Daoy (cell line): ENCODE results near the gene PLXNA4. TPM values are rescaled to one million over a fixed set of nuclear protein-coding genes. Genes with fewer than 3 reads are reported as not detected.

Experiments
- DNase-seq: peaks from one replicate; pipeline ENCODE4 v3.0.0-alpha.2; 2015; ENCODE audit warnings: low read depth
- total RNA-seq: library from RNA; depleted of rRNA; stranded (reverse); fragments of >200 nt; shearing (Covaris generic); gene quantifications from 2 replicates; pipeline ENCODE4 v1.2.3, GENCODE V29; 2014

PLXNA4 gene
- total RNA-seq, 1 experiment from 2014 or later = 0.69 TPM

DNA sequence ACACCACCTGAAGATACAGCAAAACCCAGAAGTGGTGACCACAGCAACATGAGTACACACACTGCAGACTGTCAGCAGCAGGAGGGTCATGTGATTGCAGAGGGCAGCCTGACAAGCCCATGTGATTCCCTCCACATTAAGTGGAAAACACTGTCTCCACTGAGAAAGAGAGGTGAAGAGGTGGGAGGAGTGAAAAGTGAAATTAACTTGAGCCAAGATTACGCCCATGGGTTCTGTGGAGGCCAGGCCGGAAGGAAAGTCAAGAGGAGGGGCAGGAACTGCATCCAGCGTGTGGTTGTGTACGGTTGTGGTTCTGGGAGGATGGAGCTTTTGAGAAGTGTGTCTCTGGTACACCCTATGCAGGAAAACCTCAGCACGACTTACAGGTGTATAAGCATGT lies 138.5 kb downstream of the PLXNA4 start:
- DNase-seq = no peak

GRCh38 chr7:132436121-132436520 lies 140.1 kb downstream of the PLXNA4 start:
- DNase-seq = no peak

- DNase-seq = no peak
Observed at GRCh38 chr7:132435016-132435990, 141.0 kb downstream of the PLXNA4 start.

DNA sequence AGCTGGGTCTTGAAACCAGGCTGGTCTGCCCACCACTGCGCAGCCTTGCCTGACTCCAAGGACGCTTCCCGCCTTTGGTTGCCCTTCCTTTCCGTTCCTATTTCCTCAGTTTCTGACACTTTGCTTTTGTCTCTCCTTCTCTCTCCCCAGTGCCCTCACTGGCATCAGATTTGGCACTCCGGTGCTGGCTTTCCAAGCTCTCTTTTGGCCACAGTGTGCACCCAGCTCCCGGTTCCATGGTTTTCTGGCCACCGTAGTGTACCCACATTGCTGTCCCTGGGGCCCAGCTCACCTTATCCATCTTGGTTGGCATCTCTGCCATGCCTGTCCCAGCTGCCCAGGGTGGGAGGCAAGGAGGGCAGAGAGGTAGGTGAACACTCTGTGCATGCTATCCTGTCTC lies 142.2 kb downstream of the PLXNA4 start:
- no peak for DNase-seq

GRCh38 chr7:132433301-132433700 lies 143.0 kb downstream of the PLXNA4 start:
- no peak for DNase-seq

- DNase-seq = peak; percentile 99
Observed at GRCh38 chr7:132430861-132431822, 145.1 kb downstream of the PLXNA4 start.

DNA sequence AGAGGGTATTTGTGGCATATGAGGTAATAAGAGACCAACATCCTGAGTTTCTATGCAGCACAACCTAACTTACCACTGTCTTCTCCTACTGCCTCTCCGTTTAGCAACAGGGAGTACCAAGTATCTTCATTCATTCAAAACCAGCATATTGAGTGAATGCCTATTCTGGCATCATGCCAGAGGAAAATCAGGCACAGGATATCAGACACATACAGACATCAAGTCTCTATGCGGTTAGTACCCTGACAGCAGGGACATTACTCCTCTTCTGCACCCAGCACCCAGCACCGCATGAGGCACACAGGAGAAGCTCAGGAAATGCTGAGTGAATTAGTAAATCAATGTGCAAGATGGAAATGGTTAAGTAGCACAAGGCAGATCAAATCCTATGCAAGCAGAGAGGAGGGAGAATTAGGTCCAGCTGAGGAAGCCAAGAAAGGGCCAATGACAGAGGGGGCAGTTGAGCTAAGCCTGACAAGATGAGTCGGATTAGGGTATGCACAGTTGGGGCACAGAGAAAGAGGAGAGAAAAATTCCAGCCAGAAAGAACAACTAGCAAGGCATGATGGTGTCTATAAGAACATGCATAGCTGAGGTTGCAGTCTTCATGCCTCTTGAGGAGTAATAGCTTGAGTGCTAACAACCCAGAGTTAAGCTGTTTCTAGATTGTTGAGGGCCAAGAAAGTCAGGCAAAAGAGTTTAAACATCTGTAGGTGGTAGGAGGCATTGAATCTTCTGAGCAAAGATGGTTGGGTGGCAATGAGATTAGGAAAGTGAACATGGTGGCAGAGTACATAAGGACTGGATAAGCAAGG lies 146.0 kb downstream of the PLXNA4 start:
- DNase-seq = no peak

DNA sequence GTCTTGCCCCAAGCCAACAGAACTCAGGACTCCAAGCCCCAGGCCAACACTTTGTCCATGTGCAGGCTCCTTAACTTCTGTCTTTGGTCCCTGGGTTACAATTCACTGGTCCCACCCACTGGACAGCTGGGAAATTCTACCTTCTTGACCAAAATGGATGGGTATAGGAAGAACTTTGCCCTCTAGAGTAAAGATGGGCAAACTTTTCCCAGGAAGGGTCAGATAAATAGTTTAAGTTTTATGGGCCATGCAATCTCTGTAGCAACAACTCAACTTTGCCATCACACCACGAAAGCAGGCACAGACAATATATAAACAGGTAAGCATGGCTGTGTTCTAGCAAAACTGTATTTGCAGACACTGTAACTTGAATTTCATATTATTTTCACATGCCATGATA lies 147.1 kb downstream of the PLXNA4 start:
- no peak for DNase-seq

DNA sequence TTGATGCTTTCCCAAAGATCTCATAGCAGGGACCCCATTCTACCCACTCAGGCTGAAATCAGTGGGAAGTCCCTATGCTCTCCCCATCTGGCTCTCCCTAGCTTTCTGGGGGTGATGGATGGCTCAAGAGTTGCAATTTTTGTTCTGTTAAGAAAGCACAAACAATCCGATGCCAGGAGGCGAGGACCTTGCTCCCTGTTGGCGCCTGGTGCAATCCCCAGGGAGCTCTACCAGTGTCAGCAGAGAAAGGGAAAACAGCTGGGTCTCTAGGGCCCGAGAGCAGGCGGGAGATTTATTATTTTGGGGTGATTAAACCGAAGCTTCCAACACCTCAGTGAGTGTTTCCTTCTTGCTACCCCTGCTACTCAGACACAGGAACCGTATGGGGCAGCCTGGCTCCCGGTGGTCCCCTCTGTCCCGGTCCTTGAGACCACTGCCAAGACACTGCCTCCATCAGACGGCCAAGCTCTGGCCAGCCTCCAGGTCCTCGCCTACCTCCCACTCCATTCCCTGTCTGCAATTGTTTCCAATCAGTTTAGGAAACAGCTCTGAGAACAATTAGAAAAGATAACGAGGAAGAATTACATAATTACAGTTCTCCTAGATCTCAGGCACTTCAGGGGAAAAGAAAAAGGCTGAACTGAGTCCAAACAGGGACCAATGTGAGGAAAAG lies 147.9 kb downstream of the PLXNA4 start:
- no peak for DNase-seq

DNA sequence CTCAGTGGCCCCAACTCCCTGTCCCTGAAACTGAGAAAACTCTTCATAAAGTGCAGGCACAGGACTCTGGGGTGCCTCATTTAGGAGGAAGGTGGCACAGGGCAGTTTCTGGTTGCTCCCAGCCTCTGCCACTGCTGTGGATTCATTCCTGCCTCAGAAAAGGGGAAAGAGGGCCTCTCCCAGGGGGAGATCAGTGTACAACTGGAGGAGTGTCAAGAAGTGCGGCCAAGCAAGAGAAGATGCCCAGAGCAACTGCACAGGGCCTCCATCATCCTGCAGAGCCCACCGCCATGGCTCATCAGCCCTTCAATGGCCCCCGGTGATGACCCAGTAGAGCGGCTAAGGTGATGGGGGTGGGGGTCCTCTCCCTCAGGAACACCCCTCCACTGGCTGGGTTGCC lies 150.3 kb downstream of the PLXNA4 start:
- no peak for DNase-seq

GRCh38 chr7:132424821-132425724 lies 151.2 kb downstream of the PLXNA4 start:
- no peak for DNase-seq

DNA sequence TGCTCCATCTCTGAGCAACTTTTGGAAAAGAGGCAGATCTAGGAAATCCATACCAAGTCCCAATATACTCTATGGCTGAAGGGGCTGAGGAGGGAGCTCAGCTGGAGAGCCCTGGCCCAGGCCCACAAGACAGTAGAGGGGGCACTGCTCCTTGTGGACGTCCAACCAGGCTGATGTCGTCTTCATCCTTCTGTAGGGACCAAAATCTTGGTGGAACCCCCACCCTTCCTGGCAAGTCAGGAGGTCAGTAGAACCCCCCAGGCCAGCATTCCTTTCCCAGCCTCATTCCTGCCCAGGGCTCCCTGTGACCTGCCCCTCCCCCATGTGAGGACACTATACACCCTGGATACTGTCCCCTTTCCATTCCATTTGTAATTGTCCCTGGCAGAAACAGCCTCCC lies 152.0 kb downstream of the PLXNA4 start:
- DNase-seq = no peak

- DNase-seq = no peak
Observed at GRCh38 chr7:132423594-132424200, 152.6 kb downstream of the PLXNA4 start.

- no peak for DNase-seq
Observed at GRCh38 chr7:132422502-132423111, 153.7 kb downstream of the PLXNA4 start.

DNA sequence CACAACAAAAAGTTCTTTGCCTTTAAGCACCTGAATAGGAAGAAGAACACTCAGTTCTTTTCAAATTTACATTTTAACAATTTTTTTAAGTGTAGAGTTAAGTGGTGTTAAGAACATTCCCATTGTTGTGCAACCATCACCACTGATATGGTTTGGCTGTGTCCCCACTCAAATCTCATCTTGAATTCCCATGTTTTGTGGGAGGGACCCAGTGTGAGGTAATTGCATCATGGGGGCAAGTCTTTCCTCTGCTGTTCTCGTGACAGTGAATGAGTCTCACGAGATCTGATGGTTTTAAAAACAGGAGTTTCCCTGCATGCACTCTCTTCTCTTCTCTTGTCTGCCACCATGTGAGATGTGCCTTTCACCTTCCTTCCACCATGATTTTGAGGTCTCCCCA lies 155.7 kb downstream of the PLXNA4 start:
- DNase-seq = no peak

DNA sequence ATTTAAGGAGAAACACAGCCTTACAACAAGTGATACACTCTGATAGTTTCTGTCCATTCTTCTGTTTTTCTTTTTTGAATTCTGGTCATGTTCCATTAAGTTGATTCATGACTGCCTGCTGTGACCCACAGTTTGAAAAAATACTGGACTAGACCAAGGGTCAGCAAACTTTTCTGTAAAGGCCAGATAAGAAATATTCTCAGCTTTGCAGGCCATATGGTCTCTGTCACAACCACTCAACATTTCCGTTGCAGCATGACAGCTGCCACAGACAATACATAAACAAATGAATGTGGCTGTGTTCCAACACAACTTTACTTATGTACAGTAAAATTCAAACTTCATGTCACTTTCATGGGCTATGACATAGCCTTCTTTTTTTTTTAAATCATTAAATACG lies 156.7 kb downstream of the PLXNA4 start:
- no peak for DNase-seq

- no peak for DNase-seq
Observed at GRCh38 chr7:132418840-132419239, 157.4 kb downstream of the PLXNA4 start.

DNA sequence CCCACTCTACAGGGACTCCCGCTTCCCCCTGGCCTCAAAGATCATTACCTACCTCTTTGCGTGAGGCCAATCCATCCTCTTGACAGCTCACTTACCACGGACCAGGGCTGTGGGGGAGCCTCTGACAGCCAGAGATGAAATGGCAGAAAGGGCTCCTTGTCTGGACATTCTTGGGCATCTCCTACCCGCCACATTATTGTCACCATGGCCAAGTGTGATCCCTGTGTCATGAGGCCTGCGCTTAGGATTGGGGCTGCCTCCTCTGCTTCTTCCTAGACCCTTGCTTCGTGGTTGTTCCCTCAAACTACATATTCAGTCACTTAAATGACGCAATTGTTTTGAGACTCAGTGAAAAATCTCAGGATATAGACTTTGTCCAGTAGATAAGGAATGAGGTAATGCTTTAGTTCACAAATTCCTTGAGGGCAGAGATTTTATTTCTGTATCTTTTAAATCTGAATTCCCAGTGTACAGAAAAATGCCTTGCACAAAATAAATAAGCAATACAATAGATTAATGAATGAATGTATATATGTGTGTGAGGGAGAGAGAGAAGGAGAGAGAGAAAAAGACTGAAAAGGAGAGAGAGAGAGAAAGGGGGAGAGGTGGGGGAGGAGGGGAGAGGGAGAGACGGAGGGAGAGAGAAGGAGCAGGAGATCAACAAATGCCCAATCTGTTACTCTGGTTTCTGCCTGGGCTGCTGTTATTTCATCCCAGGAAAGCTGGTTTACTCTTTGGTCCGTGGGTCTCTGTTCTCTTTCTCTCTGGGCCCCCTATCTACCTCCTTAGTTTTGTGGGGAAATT lies 159.0 kb downstream of the PLXNA4 start:
- no peak for DNase-seq
